ENCODE data around the gene OR52N2. TPM values are rescaled to one million over a fixed set of nuclear protein-coding genes. Genes with fewer than 3 reads are reported as not detected.

Gene OR52N2
- total RNA-seq, 6 experiments from 2014 or later, result not detected

DNA sequence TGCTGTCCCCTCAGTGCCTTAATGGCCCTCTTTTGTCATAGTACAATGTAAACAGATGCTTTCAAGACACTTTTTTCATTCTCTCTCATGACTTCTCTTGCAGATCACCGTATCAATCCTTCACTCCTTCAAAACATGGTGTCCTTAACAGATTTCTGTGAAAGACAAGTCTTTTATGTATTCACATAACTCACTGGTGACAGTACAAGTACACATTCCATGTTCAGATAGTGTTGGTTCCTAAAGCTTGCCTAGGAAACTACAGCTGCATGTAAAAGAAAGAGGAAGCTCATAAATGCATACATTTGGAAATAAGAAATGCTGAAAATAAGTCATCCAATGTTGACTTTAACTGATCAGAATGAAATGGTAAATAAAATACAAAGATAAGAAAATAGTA is 38.0 kb downstream of the OR52N2 start:
- H3K27ac Mint-ChIP-seq, result no peak overlapping the region
- no peak for TF ChIP-seq CTCF (IDR thresholded peaks at IDR 0.05)
- H3K9me3 Mint-ChIP-seq, result peaks cover 4% of the 10 kb centered on the region; the same call in 1 of the 2 replicates
- H3K27me3 Mint-ChIP-seq (ENCODE audit: insufficient read depth), result no peaks in the 10 kb centered on the region
- H3K36me3 Mint-ChIP-seq (ENCODE audit: low read depth), result no peaks in the 10 kb centered on the region
- DNase-seq, result no peak
- H3K4me1 Mint-ChIP-seq (ENCODE audit: low read depth), result no peaks in the 10 kb centered on the region
- H3K4me3 Mint-ChIP-seq, result no peak overlapping the region

DNA sequence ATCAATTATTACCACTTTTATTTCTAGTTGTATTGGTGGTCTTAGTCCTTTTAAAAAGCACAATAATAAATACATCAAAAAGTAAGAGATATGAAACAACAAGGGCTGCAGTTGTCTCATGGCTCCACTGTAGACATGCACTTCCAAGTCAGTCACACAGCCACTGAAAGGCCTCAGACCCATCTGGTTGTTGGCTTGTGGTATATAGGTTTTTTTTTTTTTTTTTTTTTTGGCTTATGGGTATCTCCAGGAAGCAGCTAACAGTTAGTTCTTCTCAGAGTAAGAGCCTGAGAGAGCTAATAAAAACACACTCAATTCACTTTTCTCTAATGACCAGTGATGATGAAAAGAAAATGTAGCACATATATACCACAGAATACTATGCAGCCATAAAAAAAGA is 39.0 kb downstream of the OR52N2 start:
- no peaks in the 10 kb centered on the region for H3K36me3 Mint-ChIP-seq (ENCODE audit: low read depth)
- H3K4me1 Mint-ChIP-seq (ENCODE audit: low read depth), result no peaks in the 10 kb centered on the region
- no peak for TF ChIP-seq CTCF (IDR thresholded peaks at IDR 0.05)
- H3K4me3 Mint-ChIP-seq, result no peak overlapping the region
- peaks cover 7% of the 10 kb centered on the region; the same call in 1 of the 2 replicates for H3K9me3 Mint-ChIP-seq
- H3K27ac Mint-ChIP-seq, result no peak overlapping the region
- no peak for DNase-seq
- H3K27me3 Mint-ChIP-seq (ENCODE audit: insufficient read depth), result no peaks in the 10 kb centered on the region

GRCh38 chr11:5851002-5851401 is 42.3 kb downstream of the OR52N2 start:
- no peak overlapping the region for H3K27ac Mint-ChIP-seq
- H3K4me1 Mint-ChIP-seq (ENCODE audit: low read depth), result no peaks in the 10 kb centered on the region
- peaks cover 10% of the 10 kb centered on the region for H3K9me3 Mint-ChIP-seq
- H3K4me3 Mint-ChIP-seq, result no peak overlapping the region
- DNase-seq, result no peak
- H3K36me3 Mint-ChIP-seq (ENCODE audit: low read depth), result no peaks in the 10 kb centered on the region
- TF ChIP-seq CTCF (IDR thresholded peaks at IDR 0.05), result no peak
- H3K27me3 Mint-ChIP-seq (ENCODE audit: insufficient read depth), result no peaks in the 10 kb centered on the region

DNA sequence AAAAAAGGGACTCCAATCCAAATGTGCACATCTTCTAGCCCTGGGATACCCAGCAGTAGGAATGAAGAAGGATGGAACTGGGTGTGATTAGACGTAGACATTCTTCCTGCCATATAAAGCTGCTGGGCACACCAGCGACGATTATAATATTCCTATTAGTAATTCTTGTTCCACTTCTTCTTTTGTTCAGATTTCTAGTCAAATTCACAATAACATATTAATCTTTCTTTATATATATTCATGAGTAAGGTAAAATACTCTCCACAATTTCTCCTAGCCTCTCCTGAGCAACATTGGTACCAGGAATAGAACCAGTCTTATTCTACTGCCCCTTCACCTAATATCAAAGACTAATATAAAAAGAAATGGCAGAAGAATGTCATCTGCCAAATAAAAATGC is 48.9 kb downstream of the OR52N2 start, which contains the start of gene OR52E8:
TSS of gene OR52E8 (minus strand) at position 101 of the 400 bp plus-strand sequence. CDS start at position 101, 0 bp downstream.
- no peak for TF ChIP-seq CTCF (IDR thresholded peaks at IDR 0.05)
- H3K27ac Mint-ChIP-seq, result no peak within 1 kb of the TSS

GRCh38 chr11:5865826-5866225 is 57.1 kb downstream of the OR52N2 start:
- H3K36me3 Mint-ChIP-seq (ENCODE audit: low read depth), result no peaks in the 10 kb centered on the region
- no peaks in the 10 kb centered on the region for H3K4me1 Mint-ChIP-seq (ENCODE audit: low read depth)
- no peaks in the 10 kb centered on the region for H3K27me3 Mint-ChIP-seq (ENCODE audit: insufficient read depth)
- no peak for TF ChIP-seq CTCF (IDR thresholded peaks at IDR 0.05)
- H3K4me3 Mint-ChIP-seq, result no peak overlapping the region
- peaks cover 43% of the 10 kb centered on the region for H3K9me3 Mint-ChIP-seq
- no peak overlapping the region for H3K27ac Mint-ChIP-seq
- DNase-seq, result no peak

More for the DNA sequence above, 48.9 kb downstream of the OR52N2 start, which contains the start of gene OR52E8:
- peaks cover 3% of the 10 kb centered on the region for H3K9me3 Mint-ChIP-seq
- no peaks in the 10 kb centered on the region for H3K4me1 Mint-ChIP-seq (ENCODE audit: low read depth)
- no peaks in the 10 kb centered on the region for H3K36me3 Mint-ChIP-seq (ENCODE audit: low read depth)
- no peaks in the 10 kb centered on the region; the same call in 1 of the 2 replicates for H3K27me3 Mint-ChIP-seq (ENCODE audit: insufficient read depth)
- H3K4me3 Mint-ChIP-seq, result no peak within 1 kb of the TSS
- no peak for DNase-seq

Other genes starting within 250 kb of the OR52N2 start
- not detected for gene OR52B6, start 228.0 kb upstream of the OR52N2 start, total RNA-seq (2021; fragmentation: NEBNext Ultra II Directional; extraction: Animal tissue kit (Norgen Biotek cat#: 25700))
- gene TRIM6, start 212.3 kb upstream of the OR52N2 start, total RNA-seq (2021; fragmentation: NEBNext Ultra II Directional; extraction: Animal tissue kit (Norgen Biotek cat#: 25700)), result 1 to 10 TPM; 4.0 to 9.0 (median 6.6) TPM
- gene TRIM34, start 183.9 kb upstream of the OR52N2 start, total RNA-seq (2021; fragmentation: NEBNext Ultra II Directional; extraction: Animal tissue kit (Norgen Biotek cat#: 25700)), result 1 to 10 TPM; 3.8 to 6.9 (median 4.9) TPM
- gene TRIM5, start 123.8 kb upstream of the OR52N2 start, total RNA-seq (2021; fragmentation: NEBNext Ultra II Directional; extraction: Animal tissue kit (Norgen Biotek cat#: 25700)), result 10 to 100 TPM; 35.7 to 49.4 (median 43.5) TPM
- 100 to 1,000 TPM in 5 of 6 experiments, 10 to 100 TPM in 1; 77.9 to 131 (median 118) TPM for gene TRIM22, start 119.1 kb upstream of the OR52N2 start, total RNA-seq (2021; fragmentation: NEBNext Ultra II Directional; extraction: Animal tissue kit (Norgen Biotek cat#: 25700))
- gene OR56B1, start 72.5 kb upstream of the OR52N2 start, total RNA-seq (2021; fragmentation: NEBNext Ultra II Directional; extraction: Animal tissue kit (Norgen Biotek cat#: 25700)), result not detected
- not detected for gene OR52N4, start 54.7 kb upstream of the OR52N2 start, total RNA-seq (2021; fragmentation: NEBNext Ultra II Directional; extraction: Animal tissue kit (Norgen Biotek cat#: 25700))
- not detected for gene OR52N5, start 25.6 kb upstream of the OR52N2 start, total RNA-seq (2021; fragmentation: NEBNext Ultra II Directional; extraction: Animal tissue kit (Norgen Biotek cat#: 25700))
- gene OR52N1, start 17.7 kb upstream of the OR52N2 start, total RNA-seq (2021; fragmentation: NEBNext Ultra II Directional; extraction: Animal tissue kit (Norgen Biotek cat#: 25700)), result not detected
- gene OR52E6, start 33.0 kb downstream of the OR52N2 start, total RNA-seq (2021; fragmentation: NEBNext Ultra II Directional; extraction: Animal tissue kit (Norgen Biotek cat#: 25700)), result not detected
- not detected for gene OR52E8, start 48.8 kb downstream of the OR52N2 start, total RNA-seq (2021; fragmentation: NEBNext Ultra II Directional; extraction: Animal tissue kit (Norgen Biotek cat#: 25700))
- gene OR52E4, start 71.7 kb downstream of the OR52N2 start, total RNA-seq (2021; fragmentation: NEBNext Ultra II Directional; extraction: Animal tissue kit (Norgen Biotek cat#: 25700)), result not detected
- gene OR52E5, start 84.3 kb downstream of the OR52N2 start, total RNA-seq (2021; fragmentation: NEBNext Ultra II Directional; extraction: Animal tissue kit (Norgen Biotek cat#: 25700)), result not detected
- not detected for gene OR56A3, start 133.3 kb downstream of the OR52N2 start, total RNA-seq (2021; fragmentation: NEBNext Ultra II Directional; extraction: Animal tissue kit (Norgen Biotek cat#: 25700))
- not detected for gene OR56A5, start 159.6 kb downstream of the OR52N2 start, total RNA-seq (2021; fragmentation: NEBNext Ultra II Directional; extraction: Animal tissue kit (Norgen Biotek cat#: 25700))
- gene OR52L1, start 178.1 kb downstream of the OR52N2 start, total RNA-seq (2021; fragmentation: NEBNext Ultra II Directional; extraction: Animal tissue kit (Norgen Biotek cat#: 25700)), result not detected
- not detected for gene OR56A4, start 198.0 kb downstream of the OR52N2 start, total RNA-seq (2021; fragmentation: NEBNext Ultra II Directional; extraction: Animal tissue kit (Norgen Biotek cat#: 25700))
- gene OR56A1, start 221.8 kb downstream of the OR52N2 start, total RNA-seq (2021; fragmentation: NEBNext Ultra II Directional; extraction: Animal tissue kit (Norgen Biotek cat#: 25700)), result not detected

Data from HFFc6 (cell line).